C4-2B (cell line): ENCODE data around the gene FOXS1.

Experiments used
- H3K27ac ChIP-seq: fragments of 450-650 bp; 2 replicates; pipeline ENCODE4 v1.5.1; 2017
- ZFX ChIP-seq: fragments of 450-650 bp; IDR thresholded peaks from 2 replicates; pipeline ENCODE4 v1.6.1; 2017
- TF ChIP-seq, protein P1 (sequence below): fragments of 450-650 bp; conservative IDR thresholded peaks from 2 replicates; pipeline ENCODE4 v1.5.1; 2017; ENCODE audit warnings: mild to moderate bottlenecking

FOXS1 gene

DNA sequence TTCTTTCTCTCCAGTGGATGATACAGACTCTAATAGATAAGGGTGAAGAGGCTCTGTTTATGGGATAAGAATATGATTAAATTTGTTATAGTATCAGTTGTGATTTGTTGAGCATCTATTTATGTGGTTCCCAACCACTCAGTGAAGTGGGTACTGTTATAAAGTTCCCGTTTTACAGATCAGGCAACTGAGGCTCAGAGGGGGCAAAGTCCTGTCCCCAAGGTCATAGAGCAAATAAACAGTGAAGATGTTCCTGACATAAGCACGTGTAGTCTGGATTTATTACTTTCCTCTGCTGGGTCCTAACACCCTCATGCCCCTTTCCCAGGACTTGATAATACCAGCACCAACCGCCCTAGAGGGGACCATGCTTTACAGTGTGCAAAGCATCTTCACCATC, 20.8 kb upstream of the FOXS1 start:
- H3K27ac ChIP-seq = no peak overlapping the region
- no peak for TF ChIP-seq ZFX
- TF ChIP-seq, protein P1, sequence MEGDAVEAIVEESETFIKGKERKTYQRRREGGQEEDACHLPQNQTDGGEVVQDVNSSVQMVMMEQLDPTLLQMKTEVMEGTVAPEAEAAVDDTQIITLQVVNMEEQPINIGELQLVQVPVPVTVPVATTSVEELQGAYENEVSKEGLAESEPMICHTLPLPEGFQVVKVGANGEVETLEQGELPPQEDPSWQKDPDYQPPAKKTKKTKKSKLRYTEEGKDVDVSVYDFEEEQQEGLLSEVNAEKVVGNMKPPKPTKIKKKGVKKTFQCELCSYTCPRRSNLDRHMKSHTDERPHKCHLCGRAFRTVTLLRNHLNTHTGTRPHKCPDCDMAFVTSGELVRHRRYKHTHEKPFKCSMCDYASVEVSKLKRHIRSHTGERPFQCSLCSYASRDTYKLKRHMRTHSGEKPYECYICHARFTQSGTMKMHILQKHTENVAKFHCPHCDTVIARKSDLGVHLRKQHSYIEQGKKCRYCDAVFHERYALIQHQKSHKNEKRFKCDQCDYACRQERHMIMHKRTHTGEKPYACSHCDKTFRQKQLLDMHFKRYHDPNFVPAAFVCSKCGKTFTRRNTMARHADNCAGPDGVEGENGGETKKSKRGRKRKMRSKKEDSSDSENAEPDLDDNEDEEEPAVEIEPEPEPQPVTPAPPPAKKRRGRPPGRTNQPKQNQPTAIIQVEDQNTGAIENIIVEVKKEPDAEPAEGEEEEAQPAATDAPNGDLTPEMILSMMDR = no peak

DNA sequence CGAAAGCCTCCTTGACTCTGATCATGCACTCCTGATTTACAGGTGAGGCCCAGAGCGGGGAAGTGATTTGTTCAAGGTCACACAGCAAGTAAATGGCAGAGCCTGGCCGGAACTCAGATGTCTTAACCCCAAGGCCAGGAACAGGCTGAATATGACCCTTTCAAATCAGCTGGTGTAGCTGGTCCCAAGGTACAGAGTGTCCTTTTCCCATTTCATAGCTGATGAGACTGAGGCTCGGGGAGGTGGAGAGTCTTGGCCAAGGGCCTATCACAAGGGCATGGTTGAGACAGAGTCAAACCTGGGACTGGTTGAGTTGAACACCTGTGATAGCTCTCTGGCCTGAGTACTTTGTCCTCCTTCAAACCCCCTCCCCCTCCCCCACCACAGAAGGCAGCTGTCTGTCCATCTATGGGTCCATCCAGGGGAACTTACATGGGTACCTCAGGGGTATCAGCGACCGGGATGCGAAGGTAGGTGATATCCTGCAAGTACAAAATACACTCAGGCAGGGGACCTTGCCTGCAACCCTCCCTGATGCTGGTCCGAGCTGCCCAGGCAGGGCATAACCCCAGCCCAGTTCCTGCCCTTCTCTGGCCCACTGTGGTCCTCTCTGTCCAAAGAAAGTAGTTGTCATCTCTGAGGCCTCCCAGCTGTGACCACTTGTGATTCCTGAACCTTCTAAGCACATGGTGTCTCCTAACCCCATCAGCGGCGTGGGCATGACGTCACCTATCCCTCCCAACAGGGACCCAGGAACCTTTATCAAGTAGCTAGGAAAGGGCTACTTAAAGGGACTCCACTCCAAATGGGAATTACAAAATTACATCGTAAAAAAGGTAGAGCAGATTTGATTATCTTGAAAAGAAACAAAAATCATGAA, 19.4 kb upstream of the FOXS1 start:
- TF ChIP-seq, protein P1 = no peak
- no peak for TF ChIP-seq ZFX
- no peak overlapping the region for H3K27ac ChIP-seq

GRCh38 chr20:31863296-31864085, 18.1 kb upstream of the FOXS1 start:
- TF ChIP-seq, protein P1 = no peak
- TF ChIP-seq ZFX = no peak
- H3K27ac ChIP-seq = no peak overlapping the region

- TF ChIP-seq, protein P1 = no peak
- no peak for TF ChIP-seq ZFX
- no peak overlapping the region for H3K27ac ChIP-seq
These were observed 17.1 kb upstream of the FOXS1 start for GRCh38 chr20:31862506-31862905.

- no peak overlapping the region for H3K27ac ChIP-seq
- TF ChIP-seq, protein P1 = no peak
- no peak for TF ChIP-seq ZFX
These were observed 16.7 kb upstream of the FOXS1 start for GRCh38 chr20:31862157-31862470.

GRCh38 chr20:31861385-31862156, 16.2 kb upstream of the FOXS1 start:
- TF ChIP-seq, protein P1 = no peak
- no peak for TF ChIP-seq ZFX
- peak overlapping the region; percentile 48 for H3K27ac ChIP-seq

GRCh38 chr20:31861135-31861384, 15.7 kb upstream of the FOXS1 start:
- TF ChIP-seq ZFX = no peak
- TF ChIP-seq, protein P1 = no peak
- peak overlapping the region; percentile 48 for H3K27ac ChIP-seq
